ENCODE measurements around the gene LRRIQ3. TPM values are rescaled to one million over a fixed set of nuclear protein-coding genes. Genes with fewer than 3 reads are reported as not detected.

Gene LRRIQ3
- total RNA-seq, 1 experiment from 2014 or later, result 0.26 TPM

- Histone ChIP-seq H2BK5ac (ENCODE audit: insufficient read length, low read length) (no peak overlapping the region), H3K9me3 (ENCODE audit: control insufficient read depth, low read depth, low read length) (no peaks in the 10 kb centered on the region), H2BK12ac (ENCODE audit: insufficient read length, low read depth, low read length) (no peak overlapping the region), H4K8ac (replicated peaks; ENCODE audit: insufficient read length, low read depth, low read length) (no peak overlapping the region), H2AFZ (ENCODE audit: low read length) (no peak overlapping the region), H3K14ac (ENCODE audit: insufficient read depth, low read length) (no peak overlapping the region), H3T11ph (ENCODE audit: low read length) (no peak overlapping the region), H3K23ac (ENCODE audit: insufficient read length, low read depth, low read length) (no peak overlapping the region), H3K4me2 (ENCODE audit: insufficient read depth, insufficient read length, low read length) (no peak overlapping the region), H3K9ac (ENCODE audit: extremely low read depth, insufficient read length, low read length) (no peak overlapping the region), H3K56ac (ENCODE audit: insufficient read length, low read depth, low read length) (no peak overlapping the region), H4K20me1 (ENCODE audit: control insufficient read depth, insufficient read depth, insufficient read length) (no peaks in the 10 kb centered on the region), H3K18ac (ENCODE audit: insufficient read length, low read depth, low read length) (no peak overlapping the region), H3K4ac (ENCODE audit: low read depth, low read length) (no peak overlapping the region), H3K23me2 (ENCODE audit: insufficient read length, low read depth, low read length, poor library complexity, severe bottlenecking) (no peaks in the 10 kb centered on the region), H2BK120ac (ENCODE audit: low read depth, low read length, poor library complexity, severe bottlenecking) (no peak overlapping the region), H2AK5ac (ENCODE audit: insufficient read length, low read length) (no peak overlapping the region), H3K4me1 (ENCODE audit: insufficient read depth, low read length) (no peaks in the 10 kb centered on the region), H2BK15ac (ENCODE audit: low read depth, low read length) (no peak overlapping the region), H4K5ac (ENCODE audit: insufficient read length, low read depth, low read length) (no peak overlapping the region), H3K79me1 (ENCODE audit: insufficient read depth, low read depth, low read length, poor library complexity, severe bottlenecking) (no peaks in the 10 kb centered on the region), H2BK20ac (ENCODE audit: low read depth, low read length, poor library complexity, severe bottlenecking) (no peak overlapping the region), H3K27me3 (ENCODE audit: insufficient read depth, low read length) (no peaks in the 10 kb centered on the region), H4K91ac (ENCODE audit: insufficient read length, low read depth, low read length) (no peak overlapping the region), H3K27ac (ENCODE audit: insufficient read length, low read depth, low read length) (no peak overlapping the region), H3K79me2 (ENCODE audit: insufficient read depth, low read length) (no peaks in the 10 kb centered on the region)
- Mint-ChIP-seq H3K27me3 (ENCODE audit: low read depth) (no peaks in the 10 kb centered on the region), H3K9me3 (no peaks in the 10 kb centered on the region), H3K27ac (no peak overlapping the region), H3K36me3 (ENCODE audit: insufficient read depth in 1 of 3, low read depth in 3 of 3) (no peaks in the 10 kb centered on the region), H3K4me1 (peaks cover 2% of the 10 kb centered on the region in 2 experiments; a peak in 3 of 4 replicates), H3K4me3 (no peak overlapping the region)
- DNase-seq, result no peak
- TF ChIP-seq, protein P1, sequence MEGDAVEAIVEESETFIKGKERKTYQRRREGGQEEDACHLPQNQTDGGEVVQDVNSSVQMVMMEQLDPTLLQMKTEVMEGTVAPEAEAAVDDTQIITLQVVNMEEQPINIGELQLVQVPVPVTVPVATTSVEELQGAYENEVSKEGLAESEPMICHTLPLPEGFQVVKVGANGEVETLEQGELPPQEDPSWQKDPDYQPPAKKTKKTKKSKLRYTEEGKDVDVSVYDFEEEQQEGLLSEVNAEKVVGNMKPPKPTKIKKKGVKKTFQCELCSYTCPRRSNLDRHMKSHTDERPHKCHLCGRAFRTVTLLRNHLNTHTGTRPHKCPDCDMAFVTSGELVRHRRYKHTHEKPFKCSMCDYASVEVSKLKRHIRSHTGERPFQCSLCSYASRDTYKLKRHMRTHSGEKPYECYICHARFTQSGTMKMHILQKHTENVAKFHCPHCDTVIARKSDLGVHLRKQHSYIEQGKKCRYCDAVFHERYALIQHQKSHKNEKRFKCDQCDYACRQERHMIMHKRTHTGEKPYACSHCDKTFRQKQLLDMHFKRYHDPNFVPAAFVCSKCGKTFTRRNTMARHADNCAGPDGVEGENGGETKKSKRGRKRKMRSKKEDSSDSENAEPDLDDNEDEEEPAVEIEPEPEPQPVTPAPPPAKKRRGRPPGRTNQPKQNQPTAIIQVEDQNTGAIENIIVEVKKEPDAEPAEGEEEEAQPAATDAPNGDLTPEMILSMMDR (conservative IDR thresholded peaks at IDR 0.05), result no peak
These were observed 140.3 kb downstream of the LRRIQ3 start for GRCh38 chr1:74057719-74058118.

All from H9 (cell line).